Rectal smooth muscle tissue (tissue), 1 donor: Measurements from ENCODE around the gene CAPN13.

ENCODE experiments used
- H3K27ac ChIP-seq: one replicate; pipeline ENCODE4 v1.7.0; 2013; ENCODE audit warnings: low read depth, low read length, inconsistent platforms
- H3K27me3 ChIP-seq: one replicate; pipeline ENCODE4 v1.7.0; 2013; ENCODE audit warnings: low read length; ENCODE audit not compliant: control insufficient read depth, insufficient read depth
- H3K36me3 ChIP-seq: one replicate; pipeline ENCODE4 v1.7.0; 2013; ENCODE audit warnings: low read length; ENCODE audit not compliant: control insufficient read depth, insufficient read depth
- H3K4me1 ChIP-seq: one replicate; pipeline ENCODE4 v1.7.0; 2013; ENCODE audit warnings: low read length; ENCODE audit not compliant: control insufficient read depth, insufficient read depth
- H3K4me3 ChIP-seq: one replicate; pipeline ENCODE4 v1.7.0; 2013; ENCODE audit warnings: low read length
- H3K9ac ChIP-seq: one replicate; pipeline ENCODE4 v1.7.0; 2013; ENCODE audit warnings: low read length

CAPN13 gene

GRCh38 chr2:30731706-30732105 is 75.5 kb downstream of the CAPN13 start:
- Histone ChIP-seq H3K4me3 (no peak overlapping the region), H3K9ac (no peak overlapping the region), H3K27me3 (no peaks in the 10 kb centered on the region), H3K4me1 (no peaks in the 10 kb centered on the region), H3K36me3 (no peaks in the 10 kb centered on the region), H3K27ac (no peak overlapping the region)

GRCh38 chr2:30730736-30731647 is 76.3 kb downstream of the CAPN13 start:
- H3K27ac ChIP-seq, result no peak overlapping the region
- H3K9ac ChIP-seq, result no peak overlapping the region
- H3K36me3 ChIP-seq, result no peaks in the 10 kb centered on the region
- H3K4me1 ChIP-seq, result no peaks in the 10 kb centered on the region
- H3K27me3 ChIP-seq, result no peaks in the 10 kb centered on the region
- no peak overlapping the region for H3K4me3 ChIP-seq

- H3K27ac ChIP-seq, result no peak overlapping the region
Measured at GRCh38 chr2:30729031-30729430, 78.2 kb downstream of the CAPN13 start.

GRCh38 chr2:30722936-30723725 is 84.1 kb downstream of the CAPN13 start:
- H3K4me3 ChIP-seq, result no peak overlapping the region
- no peaks in the 10 kb centered on the region for H3K27me3 ChIP-seq
- H3K4me1 ChIP-seq, result no peaks in the 10 kb centered on the region
- no peak overlapping the region for H3K9ac ChIP-seq
- H3K36me3 ChIP-seq, result no peaks in the 10 kb centered on the region
- H3K27ac ChIP-seq, result no peak overlapping the region

More at GRCh38 chr2:30729031-30729430, 78.2 kb downstream of the CAPN13 start:
- no peaks in the 10 kb centered on the region for H3K4me1 ChIP-seq
- no peaks in the 10 kb centered on the region for H3K27me3 ChIP-seq
- no peak overlapping the region for H3K9ac ChIP-seq
- no peaks in the 10 kb centered on the region for H3K36me3 ChIP-seq
- no peak overlapping the region for H3K4me3 ChIP-seq

- H3K4me3 ChIP-seq, result no peak overlapping the region
Measured at GRCh38 chr2:30721668-30722647, 85.3 kb downstream of the CAPN13 start.

GRCh38 chr2:30721241-30721640 is 86.0 kb downstream of the CAPN13 start:
- no peaks in the 10 kb centered on the region for H3K36me3 ChIP-seq
- no peak overlapping the region for H3K4me3 ChIP-seq
- no peak overlapping the region for H3K9ac ChIP-seq
- H3K27ac ChIP-seq, result no peak overlapping the region
- no peaks in the 10 kb centered on the region for H3K4me1 ChIP-seq
- no peaks in the 10 kb centered on the region for H3K27me3 ChIP-seq

More at GRCh38 chr2:30721668-30722647, 85.3 kb downstream of the CAPN13 start:
- no peak overlapping the region for H3K27ac ChIP-seq
- H3K4me1 ChIP-seq, result no peaks in the 10 kb centered on the region
- H3K9ac ChIP-seq, result no peak overlapping the region
- H3K27me3 ChIP-seq, result no peaks in the 10 kb centered on the region
- H3K36me3 ChIP-seq, result no peaks in the 10 kb centered on the region

- Histone ChIP-seq H3K9ac (no peak overlapping the region), H3K4me1 (no peaks in the 10 kb centered on the region), H3K27ac (no peak overlapping the region), H3K36me3 (no peaks in the 10 kb centered on the region), H3K4me3 (no peak overlapping the region), H3K27me3 (no peaks in the 10 kb centered on the region)
Measured at GRCh38 chr2:30717081-30717650, 90.1 kb downstream of the CAPN13 start.

GRCh38 chr2:30716123-30716900 is 90.9 kb downstream of the CAPN13 start:
- no peak overlapping the region for H3K4me3 ChIP-seq
- H3K4me1 ChIP-seq, result no peaks in the 10 kb centered on the region
- no peaks in the 10 kb centered on the region for H3K27me3 ChIP-seq
- H3K9ac ChIP-seq, result no peak overlapping the region
- no peak overlapping the region for H3K27ac ChIP-seq
- H3K36me3 ChIP-seq, result no peaks in the 10 kb centered on the region

GRCh38 chr2:30714811-30715709 is 92.2 kb downstream of the CAPN13 start:
- no peak overlapping the region for H3K9ac ChIP-seq
- no peaks in the 10 kb centered on the region for H3K27me3 ChIP-seq
- H3K27ac ChIP-seq, result no peak overlapping the region
- no peaks in the 10 kb centered on the region for H3K4me1 ChIP-seq
- no peaks in the 10 kb centered on the region for H3K36me3 ChIP-seq
- H3K4me3 ChIP-seq, result no peak overlapping the region

- Histone ChIP-seq H3K9ac (no peak overlapping the region), H3K27ac (no peak overlapping the region), H3K27me3 (no peaks in the 10 kb centered on the region), H3K4me3 (no peak overlapping the region), H3K4me1 (no peaks in the 10 kb centered on the region), H3K36me3 (no peaks in the 10 kb centered on the region)
Measured at GRCh38 chr2:30713698-30714097, 93.5 kb downstream of the CAPN13 start.
